NCI-H2081 treated with DMSO at 0.1 percent for 48 hours (cell line): ENCODE data around the gene ARPC4.
A peak's percentile ranks its signal among the peaks of the same experiment; 100 is the strongest.

Experiments used
- DNase-seq: peaks from one replicate; lab custom pipeline; 2025; lab: John Stamatoyannopoulos, UW

The ARPC4 gene

GRCh38 chr3:9792405-9793160 is at the start of gene ARPC4, which contains the start of gene TADA3:
TSS of gene ARPC4 (plus strand) at chr3:9793082. CDS start at chr3:9793122, 40 bp downstream.
TSS of gene TADA3 (minus strand) at chr3:9792473. CDS start at chr3:9791466, 1,007 bp downstream.
- DNase-seq: peak; percentile 68

GRCh38 chr3:9743548-9743947 is 49.3 kb upstream of the ARPC4 start:
- no peak for DNase-seq

DNA sequence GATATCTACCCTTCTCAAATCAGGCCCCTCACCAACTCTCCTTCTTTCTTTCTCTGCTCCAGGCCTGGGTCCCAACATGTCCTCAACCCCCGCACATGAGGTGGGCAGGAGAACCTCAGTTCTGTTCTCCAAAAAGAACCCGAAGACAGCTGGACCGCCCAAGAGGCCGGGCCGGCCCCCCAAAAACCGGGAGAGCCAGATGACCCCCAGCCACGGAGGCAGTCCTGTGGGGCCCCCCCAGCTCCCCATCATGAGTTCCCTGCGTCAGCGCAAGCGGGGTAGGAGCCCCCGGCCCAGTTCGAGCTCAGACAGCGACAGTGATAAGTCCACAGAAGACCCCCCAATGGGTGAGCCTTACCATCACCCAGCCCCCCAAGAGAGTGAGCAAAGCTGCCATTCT is 48.7 kb upstream of the ARPC4 start:
- DNase-seq: no peak

DNA sequence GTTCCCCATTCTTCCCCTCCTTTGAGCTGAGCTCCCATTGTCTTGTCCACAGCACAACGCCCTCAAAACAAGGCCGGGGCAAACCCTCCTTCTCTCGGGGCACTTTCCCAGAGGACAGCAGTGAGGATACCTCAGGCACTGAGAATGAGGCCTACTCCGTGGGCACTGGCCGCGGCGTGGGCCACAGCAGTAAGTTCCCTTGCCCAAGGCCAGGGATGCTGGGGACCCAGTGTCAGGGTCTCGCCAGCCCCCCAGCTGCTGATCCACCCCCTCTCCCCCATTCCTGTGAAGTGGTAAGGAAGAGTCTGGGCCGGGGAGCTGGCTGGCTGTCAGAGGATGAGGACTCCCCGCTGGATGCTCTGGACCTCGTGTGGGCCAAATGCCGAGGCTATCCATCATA is 47.4 kb upstream of the ARPC4 start:
- DNase-seq: no peak

DNA sequence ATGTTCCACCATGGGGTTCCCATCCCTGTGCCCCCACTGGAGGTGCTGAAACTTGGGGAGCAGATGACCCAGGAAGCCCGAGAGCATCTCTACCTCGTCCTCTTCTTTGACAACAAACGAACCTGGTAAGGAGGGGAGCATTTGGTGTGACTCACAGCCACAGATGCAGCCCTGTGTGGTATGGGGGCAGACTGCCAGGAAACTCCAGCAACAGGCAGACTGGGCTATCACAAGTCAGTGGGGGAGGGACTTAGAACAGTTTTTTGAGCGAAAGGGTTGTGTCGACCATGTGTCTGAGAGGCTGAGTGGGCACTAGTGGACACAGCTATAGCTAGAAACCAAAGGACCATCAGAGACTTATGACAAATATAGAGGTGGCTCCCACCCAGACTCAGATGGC is 46.6 kb upstream of the ARPC4 start:
- DNase-seq: no peak

GRCh38 chr3:9747267-9747666 is 45.6 kb upstream of the ARPC4 start:
- no peak for DNase-seq

GRCh38 chr3:9748031-9748430 is 44.9 kb upstream of the ARPC4 start:
- no peak for DNase-seq

DNA sequence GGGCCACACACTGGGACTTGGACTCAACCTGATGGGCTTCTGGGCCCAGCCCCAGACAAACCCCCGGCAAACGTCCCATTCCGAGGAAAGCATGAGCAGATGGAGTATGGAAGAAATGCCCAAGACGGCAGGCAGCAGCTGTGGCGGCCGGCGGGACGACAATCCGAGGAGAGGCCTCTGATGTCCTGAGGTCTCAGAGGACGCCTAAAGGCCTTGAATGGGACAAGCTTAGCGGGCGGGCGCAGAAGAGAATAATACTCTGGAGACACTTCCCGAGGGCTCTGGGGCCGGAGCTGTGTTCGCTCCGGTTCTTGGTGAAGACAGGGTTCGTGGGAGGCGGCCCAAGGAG is 43.6 kb upstream of the ARPC4 start:
- no peak for DNase-seq

GRCh38 chr3:9749645-9750555 is 43.0 kb upstream of the ARPC4 start, which contains the start of gene OGG1:
TSS of gene OGG1 (plus strand) at chr3:9749952. CDS start at chr3:9750287, 335 bp downstream.
- peak; percentile 85 for DNase-seq

DNA sequence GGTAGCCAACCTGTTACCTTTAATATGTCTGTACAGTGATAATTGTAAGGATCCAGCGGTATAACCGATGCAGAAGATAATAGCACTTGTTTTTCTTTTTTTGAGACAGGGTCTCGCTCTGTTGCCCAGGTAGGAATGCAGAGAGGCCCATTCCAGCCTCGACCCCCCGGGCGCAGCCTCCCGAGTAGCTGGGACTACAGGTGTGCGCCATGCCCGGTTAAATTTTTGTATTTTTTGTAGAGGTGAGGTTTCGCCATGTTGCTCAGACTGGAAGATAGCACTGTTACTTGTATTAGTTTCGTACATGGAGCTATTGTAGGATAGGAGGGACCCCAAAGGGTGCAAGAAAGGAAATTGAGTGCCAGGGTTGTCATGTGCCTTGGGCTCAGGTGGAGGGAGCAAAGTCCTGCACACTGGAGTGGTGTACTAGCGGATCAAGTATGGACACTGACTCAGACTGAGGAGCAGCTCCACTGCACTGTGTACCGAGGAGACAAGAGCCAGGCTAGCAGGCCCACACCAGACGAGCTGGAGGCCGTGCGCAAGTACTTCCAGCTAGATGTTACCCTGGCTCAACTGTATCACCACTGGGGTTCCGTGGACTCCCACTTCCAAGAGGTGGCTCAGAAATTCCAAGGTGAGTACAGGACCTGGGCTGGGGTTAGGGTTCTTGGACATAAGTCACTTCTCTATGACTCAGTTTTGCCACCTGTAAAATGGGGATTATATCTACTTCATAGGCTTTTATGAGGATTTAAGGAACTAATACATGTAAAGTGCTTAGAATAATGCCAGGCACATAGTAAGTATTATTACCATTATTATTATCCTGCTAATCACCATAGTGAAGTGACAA is 42.1 kb upstream of the ARPC4 start:
- DNase-seq: no peak

DNA sequence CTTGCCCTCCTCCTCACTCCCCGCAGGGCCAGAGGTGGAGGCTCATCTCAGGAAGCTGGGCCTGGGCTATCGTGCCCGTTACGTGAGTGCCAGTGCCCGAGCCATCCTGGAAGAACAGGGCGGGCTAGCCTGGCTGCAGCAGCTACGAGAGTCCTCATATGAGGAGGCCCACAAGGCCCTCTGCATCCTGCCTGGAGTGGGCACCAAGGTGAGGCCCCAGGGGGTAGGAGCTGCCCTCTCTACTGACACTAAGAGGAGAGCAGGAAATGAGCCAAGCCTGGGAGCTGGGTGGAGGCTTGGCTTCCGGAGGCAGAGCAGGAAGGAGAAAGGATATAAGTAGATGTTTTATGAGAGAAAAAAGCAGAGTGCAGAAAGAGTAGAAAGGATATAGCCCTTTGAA is 38.2 kb upstream of the ARPC4 start:
- DNase-seq: no peak

- DNase-seq: no peak
Measured at GRCh38 chr3:9757427-9757826, 35.5 kb upstream of the ARPC4 start.

GRCh38 chr3:9760779-9761505 is 31.9 kb upstream of the ARPC4 start:
- DNase-seq: no peak

DNA sequence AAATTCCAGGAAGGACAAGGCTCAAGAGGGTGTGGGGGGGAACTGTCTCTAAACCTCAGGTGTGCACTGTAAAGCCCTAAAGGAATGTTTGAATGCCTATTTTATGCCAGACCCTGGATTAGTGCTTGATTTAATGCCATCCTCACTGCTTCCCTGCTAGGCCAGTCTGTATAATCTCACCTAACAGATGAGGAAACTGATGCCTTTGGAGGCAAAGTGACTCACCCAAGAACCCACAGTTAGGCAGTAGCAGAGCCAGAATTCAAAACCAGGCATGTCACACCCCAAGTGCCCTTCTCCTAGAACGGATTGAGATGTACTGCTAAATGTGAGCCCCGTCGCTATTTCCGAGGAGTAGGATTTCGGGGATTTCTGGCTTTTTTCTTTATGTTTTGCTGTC is 31.0 kb upstream of the ARPC4 start:
- no peak for DNase-seq

GRCh38 chr3:9762871-9763270 is 30.0 kb upstream of the ARPC4 start:
- no peak for DNase-seq

DNA sequence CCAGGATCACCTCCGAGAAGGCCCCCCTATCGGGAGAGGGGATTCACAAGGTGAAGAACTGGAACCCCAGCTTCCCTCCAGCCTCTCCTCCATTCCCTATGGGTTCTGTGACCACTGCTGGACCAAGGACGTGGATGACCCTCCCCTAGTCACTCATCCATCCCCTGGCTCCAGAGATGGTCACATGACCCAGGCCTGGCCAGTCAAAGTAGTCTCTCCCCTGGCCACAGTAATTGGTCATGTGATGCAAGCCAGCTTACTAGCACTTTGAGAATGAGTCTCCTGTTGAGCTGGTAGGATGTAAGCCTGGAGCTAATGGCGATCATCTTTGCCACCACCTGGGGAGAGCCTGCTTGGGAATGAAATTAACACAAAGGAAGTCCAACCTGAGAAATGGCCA is 27.0 kb upstream of the ARPC4 start:
- DNase-seq: no peak

DNA sequence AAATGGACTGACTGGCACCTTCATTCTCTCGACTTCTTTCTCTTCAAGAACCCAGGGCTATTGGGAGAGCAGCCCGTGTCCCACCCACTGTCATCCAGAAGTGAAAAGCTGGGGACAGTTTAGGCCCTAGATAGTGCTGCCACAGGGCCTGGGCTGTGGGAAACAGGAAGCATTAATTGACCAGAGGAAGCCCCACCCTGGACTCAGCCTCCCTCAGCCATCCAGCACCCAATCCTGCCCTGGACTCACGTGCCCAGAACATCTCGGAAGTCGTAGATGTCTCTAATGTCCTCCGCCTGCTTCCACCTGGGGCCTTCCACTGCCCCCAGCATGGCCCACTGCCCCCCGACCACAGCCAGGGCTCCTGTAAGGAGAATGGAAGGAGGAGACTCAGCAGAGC is 25.5 kb upstream of the ARPC4 start:
- no peak for DNase-seq

DNA sequence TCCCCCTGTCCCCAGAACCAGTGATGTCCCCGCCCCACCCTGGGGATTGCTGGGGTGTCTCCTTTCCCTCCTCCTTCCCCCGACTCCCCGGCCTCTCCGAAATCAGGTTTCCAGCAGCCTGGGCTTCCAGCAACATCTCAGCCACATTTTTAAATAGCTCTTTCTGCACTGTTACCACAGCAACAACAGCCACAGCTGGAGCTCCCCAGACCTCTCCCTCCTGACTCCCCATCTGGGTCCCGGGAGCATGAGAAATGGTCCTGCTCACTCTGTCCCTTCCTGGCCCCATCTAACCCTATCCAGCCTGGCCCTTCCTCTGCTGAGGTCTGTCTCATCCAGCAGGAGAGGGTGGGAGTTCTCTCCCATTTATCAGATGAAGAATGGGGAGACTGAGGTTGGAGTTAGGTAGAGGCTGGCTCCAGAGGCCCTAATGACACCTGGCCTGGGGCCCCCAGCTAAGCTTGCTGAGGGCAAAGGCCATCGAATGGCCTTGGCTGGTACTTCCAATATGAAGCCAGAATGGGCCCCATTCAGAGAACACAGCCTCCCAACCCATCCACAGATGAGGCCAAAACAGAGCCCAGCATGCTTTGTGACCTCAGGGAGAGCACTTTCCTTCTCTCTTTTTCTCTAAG is 24.6 kb upstream of the ARPC4 start:
- no peak for DNase-seq

DNA sequence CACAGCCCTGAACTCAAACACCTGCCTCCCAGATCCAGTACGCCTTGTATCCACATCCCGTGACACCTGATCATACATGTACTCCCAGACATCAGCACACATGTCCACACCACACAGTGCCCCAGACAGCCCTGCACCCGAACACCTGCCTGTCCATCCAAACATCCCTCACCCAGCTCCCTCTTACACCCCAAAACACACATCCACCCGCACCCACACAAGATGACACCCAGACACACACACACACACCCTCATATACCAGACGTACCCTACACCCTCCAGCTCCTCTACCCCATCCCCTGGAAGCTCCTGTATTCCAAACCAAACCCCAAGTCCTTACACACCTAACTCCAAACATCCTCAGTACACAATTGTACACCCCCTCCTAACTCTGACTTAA is 23.9 kb upstream of the ARPC4 start:
- DNase-seq: no peak

DNA sequence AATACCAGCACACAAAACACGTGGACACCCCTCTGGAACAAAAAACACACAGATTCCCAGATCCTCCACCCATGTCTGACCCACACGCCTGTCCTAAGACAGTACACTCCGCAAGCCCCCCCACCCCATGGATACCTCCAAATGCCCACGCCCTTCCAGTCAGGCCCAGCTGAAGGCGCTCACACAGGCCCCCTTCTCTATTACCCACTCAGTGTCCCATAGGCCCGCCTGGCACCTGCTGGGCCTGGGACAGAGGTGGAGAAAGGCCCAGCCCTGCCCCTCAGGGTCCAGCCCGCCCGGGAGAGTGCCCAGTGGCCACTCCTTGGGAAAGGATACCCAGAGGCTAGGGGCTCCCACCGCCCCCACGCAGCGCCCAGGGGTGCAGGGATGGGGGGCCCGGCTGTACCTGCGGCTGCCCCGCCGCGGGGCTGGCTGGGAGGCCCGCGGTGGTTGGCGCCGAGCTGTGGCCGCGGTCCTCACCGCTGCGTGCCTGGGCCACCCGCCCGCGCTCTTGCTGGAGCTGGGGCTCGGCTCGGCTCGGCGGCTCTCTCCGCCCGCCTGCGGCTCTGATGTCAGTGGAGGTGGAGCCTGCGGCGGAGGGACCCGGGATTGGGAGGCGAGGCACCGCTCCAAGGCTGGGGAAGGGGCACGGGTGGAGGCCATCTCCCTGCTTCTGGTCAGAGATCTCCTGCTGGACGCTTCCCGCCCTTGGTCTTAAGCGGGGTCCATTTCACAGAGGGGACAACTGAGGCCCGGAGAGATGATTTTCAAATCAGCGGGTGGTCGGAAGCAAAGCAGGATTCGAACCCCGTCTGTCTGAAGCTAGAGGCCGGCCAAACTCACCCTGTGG is 23.2 kb upstream of the ARPC4 start, which contains the start of gene CAMK1:
CAMK1 (minus strand) TSS at position 522 of the 850 bp plus-strand sequence. CDS start 2,198 bp downstream, outside the sequence.
- no peak for DNase-seq
